GM21447 (cell line): ENCODE results near the gene RAPGEF5.
"Not testable (repeated sequence)": the region's sequence is repeated elsewhere in the genome, so short reads cannot be mapped to it uniquely, and the experiment has no call there.

Experiments
- ATAC-seq: cut with Tn5 transposase; IDR thresholded peaks from one replicate; pipeline ENCODE4 v1.9.1; 2021; ENCODE audit not compliant: unreplicated experiment

The RAPGEF5 gene

DNA sequence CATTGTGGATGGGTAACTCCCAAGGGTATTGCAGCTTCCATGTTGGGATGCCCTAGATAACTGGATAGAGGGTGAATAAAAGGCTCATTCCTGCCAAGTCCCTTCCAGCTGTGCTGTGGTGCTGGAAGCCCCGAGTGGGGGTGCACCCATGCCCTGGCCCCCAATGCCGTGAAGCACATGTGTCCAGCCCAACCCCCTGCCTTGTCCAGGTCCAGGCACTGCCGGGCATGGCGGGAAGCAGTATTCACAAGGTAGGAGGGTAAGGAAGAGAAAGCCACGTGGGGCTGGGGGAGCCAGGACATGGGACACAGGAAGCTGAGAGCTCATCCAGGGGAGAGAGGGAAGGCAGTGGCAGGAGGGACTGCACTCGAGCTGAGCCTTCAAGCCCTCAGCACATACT is 263.0 kb downstream of the RAPGEF5 start:
- ATAC-seq, result no peak

GRCh38 chr7:22093001-22093400 is 264.0 kb downstream of the RAPGEF5 start:
- ATAC-seq, result no peak

- ATAC-seq, result not testable (repeated sequence)
These were observed 265.9 kb downstream of the RAPGEF5 start for GRCh38 chr7:22090958-22091525.

- no peak for ATAC-seq
These were observed 266.4 kb downstream of the RAPGEF5 start for GRCh38 chr7:22090512-22090911.

GRCh38 chr7:22090107-22090506 is 266.8 kb downstream of the RAPGEF5 start:
- ATAC-seq, result no peak

DNA sequence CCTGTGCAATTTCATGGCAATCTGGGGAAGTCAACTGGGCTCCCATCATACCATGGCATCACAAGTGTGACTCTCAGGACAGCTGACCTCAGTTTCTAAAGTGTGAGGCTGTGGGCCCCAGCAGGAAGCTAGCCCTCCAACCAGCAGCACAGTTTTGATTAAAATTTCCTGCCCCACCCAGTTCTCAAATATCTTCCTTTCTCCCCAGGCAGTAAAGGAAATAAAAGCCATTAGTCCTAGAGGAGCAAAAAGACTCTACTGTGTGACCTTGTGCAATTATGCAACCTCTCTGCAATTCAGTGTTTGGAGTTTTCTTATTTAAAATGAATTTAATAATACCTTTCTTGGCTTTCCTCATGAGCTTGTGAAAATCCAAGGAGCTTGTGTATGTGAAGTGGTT is 268.1 kb downstream of the RAPGEF5 start:
- ATAC-seq, result no peak

DNA sequence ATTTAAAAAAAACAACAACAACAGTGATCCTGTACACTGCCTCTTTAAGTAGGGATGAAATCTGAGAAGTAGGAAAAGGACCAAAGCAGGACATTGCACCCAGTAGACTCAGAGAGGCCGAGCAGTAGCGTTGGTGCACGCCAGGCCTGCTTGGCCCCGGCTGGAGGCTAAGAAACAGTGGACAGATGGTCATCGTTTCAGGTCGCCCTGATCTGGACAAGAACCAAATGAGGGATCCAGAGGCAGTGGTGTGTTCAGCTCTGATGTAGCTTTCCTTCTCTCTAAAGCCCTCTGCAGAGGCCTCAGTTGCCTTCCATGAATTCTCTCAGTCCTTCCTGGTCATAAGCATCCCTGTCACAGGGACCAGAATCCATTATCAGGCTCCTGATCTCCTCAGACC is 269.1 kb downstream of the RAPGEF5 start:
- no peak for ATAC-seq

- peak; percentile 6 for ATAC-seq
These were observed 273.2 kb downstream of the RAPGEF5 start for GRCh38 chr7:22083704-22084240.

GRCh38 chr7:22082886-22083703 is 273.9 kb downstream of the RAPGEF5 start:
- peak; percentile 96 for ATAC-seq

- no peak for ATAC-seq
These were observed 274.4 kb downstream of the RAPGEF5 start for GRCh38 chr7:22082553-22082885.

GRCh38 chr7:22080219-22080618 is 276.7 kb downstream of the RAPGEF5 start:
- ATAC-seq, result not testable (repeated sequence)

GRCh38 chr7:22078872-22079271 is 278.1 kb downstream of the RAPGEF5 start:
- ATAC-seq, result not testable (repeated sequence)

DNA sequence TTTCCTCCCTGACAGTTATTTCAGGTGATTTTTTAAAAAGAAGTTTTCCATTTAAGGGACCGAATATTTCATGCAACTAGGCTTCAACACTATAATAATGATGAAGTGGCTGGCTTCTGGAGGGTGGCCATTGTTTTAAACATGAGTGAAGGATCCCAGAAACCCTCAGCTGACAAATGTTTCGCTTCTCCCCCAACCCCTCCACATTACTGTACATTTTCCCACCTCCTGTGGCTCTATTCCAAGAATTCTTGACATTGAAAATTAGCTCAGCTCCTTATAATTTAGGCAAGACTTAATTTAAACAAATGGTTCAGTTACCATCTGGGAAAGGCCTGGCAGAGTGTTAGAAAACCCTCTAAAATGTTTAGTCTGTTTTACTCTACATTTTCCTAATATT is 281.4 kb downstream of the RAPGEF5 start:
- no peak for ATAC-seq

- no peak for ATAC-seq
These were observed 282.1 kb downstream of the RAPGEF5 start for GRCh38 chr7:22074897-22075296.
